HepG2 (cell line): Measurements from ENCODE around the gene C16orf87. TPM values are rescaled to one million over a fixed set of nuclear protein-coding genes. Genes with fewer than 3 reads are reported as not detected.

Source experiments
- AGO1 ChIP-seq: fragments of 200-400 bp; formaldehyde crosslinking; IDR thresholded peaks from 2 replicates; pipeline ENCODE4 v1.6.1; 2017; ENCODE audit warnings: mild to moderate bottlenecking, low read depth, low read length, moderate library complexity; ENCODE audit not compliant: poor library complexity, severe bottlenecking
- ATAD3A ChIP-seq: sonication (generic); formaldehyde crosslinking; IDR thresholded peaks from 2 replicates; pipeline ENCODE4 v1.4.0; 2020; ENCODE audit warnings: missing genetic modification reagents
- MYNN ChIP-seq: sonication (generic); formaldehyde crosslinking; IDR thresholded peaks from 2 replicates; pipeline ENCODE4 v1.4.0; 2020; ENCODE audit warnings: mild to moderate bottlenecking, low read depth, missing genetic modification reagents
- PCBP2 ChIP-seq: fragments of 200-400 bp; formaldehyde crosslinking; optimal IDR thresholded peaks from 2 replicates; pipeline ENCODE3; 2018; ENCODE audit warnings: low read length, low read depth; ENCODE audit not compliant: poor library complexity, severe bottlenecking
- SAP130 ChIP-seq: IDR thresholded peaks from 2 replicates; pipeline ENCODE4 v1.6.1; 2016; ENCODE audit warnings: low read depth
- SATB2 ChIP-seq: sonication (generic); formaldehyde crosslinking; IDR thresholded peaks from 2 replicates; pipeline ENCODE4 v1.5.0; 2020; ENCODE audit warnings: missing genetic modification reagents
- SIX4 ChIP-seq: sonication (generic); formaldehyde crosslinking; IDR thresholded peaks from 2 replicates; pipeline ENCODE4 v1.4.0; 2020; ENCODE audit warnings: missing genetic modification reagents
- SKI ChIP-seq: fragments of 450-650 bp; IDR thresholded peaks from one replicate; pipeline ENCODE4 v1.6.1; 2018; ENCODE audit warnings: mild to moderate bottlenecking; ENCODE audit not compliant: partially characterized antibody
- ZBTB7B ChIP-seq: sonication (generic); formaldehyde crosslinking; IDR thresholded peaks from 2 replicates; pipeline ENCODE4 v1.4.0; 2020; ENCODE audit warnings: missing genetic modification reagents
- ZFP41 ChIP-seq: sonication (generic); formaldehyde crosslinking; IDR thresholded peaks from 2 replicates; pipeline ENCODE4 v1.4.0; 2020; ENCODE audit warnings: mild to moderate bottlenecking, missing genetic modification reagents, borderline replicate concordance
- ZNF17 ChIP-seq: sonication (generic); formaldehyde crosslinking; IDR thresholded peaks from 2 replicates; pipeline ENCODE4 v1.5.0; 2020; ENCODE audit warnings: mild to moderate bottlenecking, missing genetic modification reagents
- ZNF224 ChIP-seq: sonication (generic); formaldehyde crosslinking; IDR thresholded peaks from 2 replicates; pipeline ENCODE4 v1.5.0; 2020; ENCODE audit warnings: mild to moderate bottlenecking, missing genetic modification reagents
- ZNF619 ChIP-seq: sonication (generic); formaldehyde crosslinking; IDR thresholded peaks from 2 replicates; pipeline ENCODE4 v1.4.0; 2020; ENCODE audit warnings: mild to moderate bottlenecking, missing genetic modification reagents
- ZNF670 ChIP-seq: sonication (generic); formaldehyde crosslinking; IDR thresholded peaks from 2 replicates; pipeline ENCODE4 v1.8.0; 2022; ENCODE audit warnings: mild to moderate bottlenecking, missing genetic modification reagents, borderline replicate concordance
- polyA plus RNA-seq, 8 experiments: library from polyadenylated mRNA; depleted of rRNA in 3 of 8; stranded (reverse) in 7 of 8; unstranded in 1 of 8; fragments of >200 nt; fragmentation: Illumina TruSeq in 4 of 8; extraction: Trizol in 4 of 8; gene quantifications; 2 replicates each; pipeline versions ENCODE4 v1.2.1 to v1.2.3, GENCODE V29; 2011 to 2016; ENCODE audit warnings: low read depth in 4 of 8, missing spikeins in 1 of 8, mixed read lengths in 1 of 8; ENCODE audit not compliant: insufficient read depth in 1 of 8
- total RNA-seq, 5 experiments: library from RNA; depleted of rRNA; stranded (reverse); fragments of >200 nt; fragmentation: Illumina TruSeq; extraction: Trizol; gene quantifications; 2 replicates each; pipeline ENCODE4 v1.2.3, GENCODE V29; 2016; ENCODE audit warnings: low read depth in 1 of 5
- TF ChIP-seq, protein P1 (sequence below): sonication (generic); formaldehyde crosslinking; IDR thresholded peaks from 2 replicates; pipeline ENCODE4 v1.9.0; 2022; ENCODE audit warnings: missing genetic modification reagents, mild to moderate bottlenecking, borderline replicate concordance
- TF ChIP-seq, protein P2 (sequence below): sonication (generic); formaldehyde crosslinking; IDR thresholded peaks from 2 replicates; pipeline ENCODE4 v1.4.0; 2020; ENCODE audit warnings: missing genetic modification reagents, borderline replicate concordance
- TF ChIP-seq, protein P3 (sequence below): sonication (generic); formaldehyde crosslinking; conservative IDR thresholded peaks from 2 replicates; pipeline ENCODE4 v1.8.0; 2022; ENCODE audit warnings: low read depth, missing genetic modification reagents

The C16orf87 gene
- total and polyA plus RNA-seq, 2 of the 13 experiments (the other 11 are each of a cell fraction or from before 2014, with no cell fraction given) = 8.6 to 19.5 TPM

DNA sequence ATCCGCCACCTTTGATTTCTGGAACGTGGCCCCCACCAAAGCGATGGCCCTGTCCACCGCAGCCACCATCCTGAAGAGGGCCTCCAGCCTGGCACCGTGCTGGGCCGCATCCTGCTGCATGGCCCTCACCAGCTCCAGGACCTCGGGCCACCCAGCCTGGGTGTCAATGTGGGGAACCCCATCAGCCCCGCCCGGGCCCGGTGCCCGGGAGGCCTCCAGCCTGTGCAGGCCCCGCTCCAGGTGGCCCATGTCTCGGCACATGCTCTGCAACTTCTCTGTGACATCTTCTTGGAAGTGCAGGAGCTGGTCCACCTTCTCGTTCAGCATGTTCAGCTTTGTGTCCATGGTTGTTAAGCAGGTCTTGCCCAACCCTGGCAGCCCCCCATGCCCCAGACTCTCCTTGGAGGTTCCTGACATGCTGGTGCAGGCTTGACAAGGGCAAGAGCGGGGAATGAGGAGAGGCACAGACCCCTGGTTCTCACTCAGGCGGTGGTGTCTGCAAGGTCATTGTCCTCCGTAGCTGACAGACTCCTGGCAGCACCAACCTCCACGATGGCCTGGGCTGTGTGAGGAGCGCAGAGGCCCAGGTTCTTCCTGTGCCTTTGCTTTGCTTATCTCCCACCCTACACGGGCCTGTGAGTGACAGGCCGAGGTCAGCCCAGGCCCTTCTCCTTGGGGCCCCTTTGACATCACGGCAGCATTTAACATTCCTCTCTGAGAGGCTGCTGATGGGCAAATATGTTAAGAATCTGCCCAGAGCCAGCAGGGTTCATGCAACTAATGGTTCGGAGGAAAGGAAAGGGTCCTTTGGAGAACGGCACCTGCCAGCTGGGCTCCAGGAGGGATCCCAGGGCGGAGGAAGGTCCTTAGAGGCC, 83.0 kb downstream of the C16orf87 start, which contains the start of gene MYLK3 (continued):
- TF ChIP-seq, protein P1, sequence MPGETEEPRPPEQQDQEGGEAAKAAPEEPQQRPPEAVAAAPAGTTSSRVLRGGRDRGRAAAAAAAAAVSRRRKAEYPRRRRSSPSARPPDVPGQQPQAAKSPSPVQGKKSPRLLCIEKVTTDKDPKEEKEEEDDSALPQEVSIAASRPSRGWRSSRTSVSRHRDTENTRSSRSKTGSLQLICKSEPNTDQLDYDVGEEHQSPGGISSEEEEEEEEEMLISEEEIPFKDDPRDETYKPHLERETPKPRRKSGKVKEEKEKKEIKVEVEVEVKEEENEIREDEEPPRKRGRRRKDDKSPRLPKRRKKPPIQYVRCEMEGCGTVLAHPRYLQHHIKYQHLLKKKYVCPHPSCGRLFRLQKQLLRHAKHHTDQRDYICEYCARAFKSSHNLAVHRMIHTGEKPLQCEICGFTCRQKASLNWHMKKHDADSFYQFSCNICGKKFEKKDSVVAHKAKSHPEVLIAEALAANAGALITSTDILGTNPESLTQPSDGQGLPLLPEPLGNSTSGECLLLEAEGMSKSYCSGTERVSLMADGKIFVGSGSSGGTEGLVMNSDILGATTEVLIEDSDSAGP (CRISPR knock-in tag) = peak; percentile 2
- no peak for TF ChIP-seq ZFP41 (CRISPR knock-in tag)
- no peak for TF ChIP-seq SATB2 (CRISPR knock-in tag)
- TF ChIP-seq, protein P2, sequence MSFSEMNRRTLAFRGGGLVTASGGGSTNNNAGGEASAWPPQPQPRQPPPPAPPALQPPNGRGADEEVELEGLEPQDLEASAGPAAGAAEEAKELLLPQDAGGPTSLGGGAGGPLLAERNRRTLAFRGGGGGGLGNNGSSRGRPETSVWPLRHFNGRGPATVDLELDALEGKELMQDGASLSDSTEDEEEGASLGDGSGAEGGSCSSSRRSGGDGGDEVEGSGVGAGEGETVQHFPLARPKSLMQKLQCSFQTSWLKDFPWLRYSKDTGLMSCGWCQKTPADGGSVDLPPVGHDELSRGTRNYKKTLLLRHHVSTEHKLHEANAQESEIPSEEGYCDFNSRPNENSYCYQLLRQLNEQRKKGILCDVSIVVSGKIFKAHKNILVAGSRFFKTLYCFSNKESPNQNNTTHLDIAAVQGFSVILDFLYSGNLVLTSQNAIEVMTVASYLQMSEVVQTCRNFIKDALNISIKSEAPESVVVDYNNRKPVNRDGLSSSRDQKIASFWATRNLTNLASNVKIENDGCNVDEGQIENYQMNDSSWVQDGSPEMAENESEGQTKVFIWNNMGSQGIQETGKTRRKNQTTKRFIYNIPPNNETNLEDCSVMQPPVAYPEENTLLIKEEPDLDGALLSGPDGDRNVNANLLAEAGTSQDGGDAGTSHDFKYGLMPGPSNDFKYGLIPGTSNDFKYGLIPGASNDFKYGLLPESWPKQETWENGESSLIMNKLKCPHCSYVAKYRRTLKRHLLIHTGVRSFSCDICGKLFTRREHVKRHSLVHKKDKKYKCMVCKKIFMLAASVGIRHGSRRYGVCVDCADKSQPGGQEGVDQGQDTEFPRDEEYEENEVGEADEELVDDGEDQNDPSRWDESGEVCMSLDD (CRISPR knock-in tag) = no peak
- no peak for TF ChIP-seq ZNF670
- TF ChIP-seq ZBTB7B = no peak
- no peak for TF ChIP-seq ZNF619 (CRISPR knock-in tag)
- no peak; the same call in 1 of the 2 replicates for TF ChIP-seq SIX4 (CRISPR knock-in tag)
- TF ChIP-seq ZNF224 (CRISPR knock-in tag) = no peak
- TF ChIP-seq PCBP2 = no peak
- no peak for TF ChIP-seq AGO1
- TF ChIP-seq SKI = no peak
- TF ChIP-seq ZNF17 (CRISPR knock-in tag) = no peak
- TF ChIP-seq MYNN (CRISPR knock-in tag) = no peak
- TF ChIP-seq ATAD3A (CRISPR knock-in tag) = no peak
- TF ChIP-seq, protein P3, sequence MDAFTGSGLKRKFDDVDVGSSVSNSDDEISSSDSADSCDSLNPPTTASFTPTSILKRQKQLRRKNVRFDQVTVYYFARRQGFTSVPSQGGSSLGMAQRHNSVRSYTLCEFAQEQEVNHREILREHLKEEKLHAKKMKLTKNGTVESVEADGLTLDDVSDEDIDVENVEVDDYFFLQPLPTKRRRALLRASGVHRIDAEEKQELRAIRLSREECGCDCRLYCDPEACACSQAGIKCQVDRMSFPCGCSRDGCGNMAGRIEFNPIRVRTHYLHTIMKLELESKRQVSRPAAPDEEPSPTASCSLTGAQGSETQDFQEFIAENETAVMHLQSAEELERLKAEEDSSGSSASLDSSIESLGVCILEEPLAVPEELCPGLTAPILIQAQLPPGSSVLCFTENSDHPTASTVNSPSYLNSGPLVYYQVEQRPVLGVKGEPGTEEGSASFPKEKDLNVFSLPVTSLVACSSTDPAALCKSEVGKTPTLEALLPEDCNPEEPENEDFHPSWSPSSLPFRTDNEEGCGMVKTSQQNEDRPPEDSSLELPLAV = no peak
- TF ChIP-seq SAP130 (CRISPR knock-in tag) = 0 out of 2 replicates have a peak, but pooled peaks have one; percentile 22
- TF ChIP-seq, all 625 proteins: peak for 67
